Measurements from ENCODE around the gene LIAS. TPM values are rescaled to one million over a fixed set of nuclear protein-coding genes. Genes with fewer than 3 reads are reported as not detected.

Gene LIAS
- total and polyA plus RNA-seq, 2 of the 13 experiments (the other 11 are each of a cell fraction or from before 2014, with no cell fraction given) = 16.0 to 16.6 TPM

DNA sequence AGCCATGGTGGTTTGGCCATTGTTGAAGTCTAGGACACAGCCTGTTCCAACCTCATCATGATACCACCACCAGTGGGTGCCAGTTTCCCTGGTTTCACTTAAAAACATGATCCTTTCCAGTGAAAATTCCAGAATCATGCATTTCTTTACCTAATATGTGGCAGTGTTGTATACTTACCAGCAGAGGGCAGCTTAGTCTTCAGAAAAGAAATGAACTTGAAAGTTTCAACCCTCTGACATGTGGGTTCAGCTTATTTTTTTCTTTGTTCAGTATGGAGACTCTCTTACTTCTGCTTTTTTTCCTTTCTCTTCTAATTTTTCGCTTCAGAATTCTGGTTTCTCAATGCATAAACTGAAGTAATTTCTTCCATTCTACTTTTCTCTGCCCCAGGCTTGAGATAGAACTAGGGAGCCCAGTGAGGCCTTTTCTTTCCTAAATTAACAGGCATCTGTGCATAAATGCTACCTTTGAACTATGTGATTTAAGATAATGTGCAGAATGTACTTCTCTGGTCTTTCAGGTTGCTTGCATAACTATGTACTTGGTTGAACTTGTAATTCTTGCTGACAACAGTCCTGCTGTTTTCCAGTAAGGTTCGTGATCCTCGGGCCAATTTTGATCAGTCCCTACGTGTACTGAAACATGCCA lies 10.7 kb downstream of the LIAS start (continued):
- TF ChIP-seq, protein P1, sequence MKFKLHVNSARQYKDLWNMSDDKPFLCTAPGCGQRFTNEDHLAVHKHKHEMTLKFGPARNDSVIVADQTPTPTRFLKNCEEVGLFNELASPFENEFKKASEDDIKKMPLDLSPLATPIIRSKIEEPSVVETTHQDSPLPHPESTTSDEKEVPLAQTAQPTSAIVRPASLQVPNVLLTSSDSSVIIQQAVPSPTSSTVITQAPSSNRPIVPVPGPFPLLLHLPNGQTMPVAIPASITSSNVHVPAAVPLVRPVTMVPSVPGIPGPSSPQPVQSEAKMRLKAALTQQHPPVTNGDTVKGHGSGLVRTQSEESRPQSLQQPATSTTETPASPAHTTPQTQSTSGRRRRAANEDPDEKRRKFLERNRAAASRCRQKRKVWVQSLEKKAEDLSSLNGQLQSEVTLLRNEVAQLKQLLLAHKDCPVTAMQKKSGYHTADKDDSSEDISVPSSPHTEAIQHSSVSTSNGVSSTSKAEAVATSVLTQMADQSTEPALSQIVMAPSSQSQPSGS (CRISPR knock-in tag; IDR thresholded peaks at IDR 0.05) = 0 out of 2 replicates have a peak, but pooled peaks have one; percentile 21
- TF ChIP-seq GTF3A (CRISPR knock-in tag; conservative IDR thresholded peaks at IDR 0.05) (0 out of 2 replicates have a peak, but pooled peaks have one; percentile 46), U2AF1 (optimal IDR thresholded peaks at IDR 0.05; ENCODE audit: low read depth, low read length) (no peak), ZBTB14 (CRISPR knock-in tag; IDR thresholded peaks at IDR 0.05) (no peak), KLF6 (CRISPR knock-in tag; IDR thresholded peaks at IDR 0.05) (0 out of 2 replicates have a peak, but pooled peaks have one; percentile 31), SIX4 (CRISPR knock-in tag; IDR thresholded peaks at IDR 0.05) (no peak), HOXA5 (CRISPR knock-in tag; IDR thresholded peaks at IDR 0.05) (peak; percentile 73), ZNF543 (CRISPR knock-in tag; IDR thresholded peaks at IDR 0.05) (no peak), RAD21 (CRISPR knock-in tag; IDR thresholded peaks at IDR 0.05) (peak; percentile 91), ZNF792 (CRISPR knock-in tag; IDR thresholded peaks at IDR 0.05) (peak; percentile 31; the same call in 1 of the 2 replicates), EP300 (IDR thresholded peaks at IDR 0.05; ENCODE audit: low read depth in 2 of 2, low read length in 2 of 2) (peak in 1 of 2 experiments; percentile 47; a peak in 1 of 4 replicates), EP300 (CRISPR knock-in tag; IDR thresholded peaks at IDR 0.05; ENCODE audit: borderline replicate concordance) (no peak), RXRB (CRISPR knock-in tag; IDR thresholded peaks at IDR 0.05; ENCODE audit: borderline replicate concordance) (peak; percentile 18; the same call in 1 of the 2 replicates), TEAD3 (CRISPR knock-in tag; optimal IDR thresholded peaks at IDR 0.05; ENCODE audit: borderline replicate concordance) (peak; percentile 46), MXD4 (CRISPR knock-in tag; IDR thresholded peaks at IDR 0.05) (0 out of 2 replicates have a peak, but pooled peaks have one; percentile 52), ZMYM3 (CRISPR knock-in tag; IDR thresholded peaks at IDR 0.05) (no peak), ZNF331 (CRISPR knock-in tag; IDR thresholded peaks at IDR 0.05) (peak; percentile 52; the same call in 1 of the 2 replicates), THAP8 (CRISPR knock-in tag; IDR thresholded peaks at IDR 0.05; ENCODE audit: borderline replicate concordance) (no peak), GABPB1 (CRISPR knock-in tag; IDR thresholded peaks at IDR 0.05) (no peak)
- TF ChIP-seq, protein P2, sequence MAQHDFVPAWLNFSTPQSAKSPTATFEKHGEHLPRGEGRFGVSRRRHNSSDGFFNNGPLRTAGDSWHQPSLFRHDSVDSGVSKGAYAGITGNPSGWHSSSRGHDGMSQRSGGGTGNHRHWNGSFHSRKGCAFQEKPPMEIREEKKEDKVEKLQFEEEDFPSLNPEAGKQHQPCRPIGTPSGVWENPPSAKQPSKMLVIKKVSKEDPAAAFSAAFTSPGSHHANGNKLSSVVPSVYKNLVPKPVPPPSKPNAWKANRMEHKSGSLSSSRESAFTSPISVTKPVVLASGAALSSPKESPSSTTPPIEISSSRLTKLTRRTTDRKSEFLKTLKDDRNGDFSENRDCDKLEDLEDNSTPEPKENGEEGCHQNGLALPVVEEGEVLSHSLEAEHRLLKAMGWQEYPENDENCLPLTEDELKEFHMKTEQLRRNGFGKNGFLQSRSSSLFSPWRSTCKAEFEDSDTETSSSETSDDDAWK (CRISPR knock-in tag; IDR thresholded peaks at IDR 0.05) = no peak
- TF ChIP-seq, protein P3, sequence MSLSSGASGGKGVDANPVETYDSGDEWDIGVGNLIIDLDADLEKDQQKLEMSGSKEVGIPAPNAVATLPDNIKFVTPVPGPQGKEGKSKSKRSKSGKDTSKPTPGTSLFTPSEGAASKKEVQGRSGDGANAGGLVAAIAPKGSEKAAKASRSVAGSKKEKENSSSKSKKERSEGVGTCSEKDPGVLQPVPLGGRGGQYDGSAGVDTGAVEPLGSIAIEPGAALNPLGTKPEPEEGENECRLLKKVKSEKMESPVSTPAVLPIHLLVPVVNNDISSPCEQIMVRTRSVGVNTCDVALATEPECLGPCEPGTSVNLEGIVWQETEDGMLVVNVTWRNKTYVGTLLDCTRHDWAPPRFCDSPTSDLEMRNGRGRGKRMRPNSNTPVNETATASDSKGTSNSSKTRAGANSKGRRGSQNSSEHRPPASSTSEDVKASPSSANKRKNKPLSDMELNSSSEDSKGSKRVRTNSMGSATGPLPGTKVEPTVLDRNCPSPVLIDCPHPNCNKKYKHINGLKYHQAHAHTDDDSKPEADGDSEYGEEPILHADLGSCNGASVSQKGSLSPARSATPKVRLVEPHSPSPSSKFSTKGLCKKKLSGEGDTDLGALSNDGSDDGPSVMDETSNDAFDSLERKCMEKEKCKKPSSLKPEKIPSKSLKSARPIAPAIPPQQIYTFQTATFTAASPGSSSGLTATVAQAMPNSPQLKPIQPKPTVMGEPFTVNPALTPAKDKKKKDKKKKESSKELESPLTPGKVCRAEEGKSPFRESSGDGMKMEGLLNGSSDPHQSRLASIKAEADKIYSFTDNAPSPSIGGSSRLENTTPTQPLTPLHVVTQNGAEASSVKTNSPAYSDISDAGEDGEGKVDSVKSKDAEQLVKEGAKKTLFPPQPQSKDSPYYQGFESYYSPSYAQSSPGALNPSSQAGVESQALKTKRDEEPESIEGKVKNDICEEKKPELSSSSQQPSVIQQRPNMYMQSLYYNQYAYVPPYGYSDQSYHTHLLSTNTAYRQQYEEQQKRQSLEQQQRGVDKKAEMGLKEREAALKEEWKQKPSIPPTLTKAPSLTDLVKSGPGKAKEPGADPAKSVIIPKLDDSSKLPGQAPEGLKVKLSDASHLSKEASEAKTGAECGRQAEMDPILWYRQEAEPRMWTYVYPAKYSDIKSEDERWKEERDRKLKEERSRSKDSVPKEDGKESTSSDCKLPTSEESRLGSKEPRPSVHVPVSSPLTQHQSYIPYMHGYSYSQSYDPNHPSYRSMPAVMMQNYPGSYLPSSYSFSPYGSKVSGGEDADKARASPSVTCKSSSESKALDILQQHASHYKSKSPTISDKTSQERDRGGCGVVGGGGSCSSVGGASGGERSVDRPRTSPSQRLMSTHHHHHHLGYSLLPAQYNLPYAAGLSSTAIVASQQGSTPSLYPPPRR (CRISPR knock-in tag; IDR thresholded peaks at IDR 0.05; ENCODE audit: borderline replicate concordance) = 0 out of 2 replicates have a peak, but pooled peaks have one; percentile 14

All from HepG2 (cell line).